DOHH2 (cell line): ENCODE data around the gene TAF4.
A peak's percentile ranks its signal among the peaks of the same experiment; 100 is the strongest.

Experiments used
- H3F3A ChIP-seq: fragments of 200-600 bp; sonication (generic), shearing (Covaris generic); 2 replicates; pipeline ENCODE4 v1.6.0; 2016; ENCODE audit warnings: antibody characterized with exemption, mild to moderate bottlenecking; ENCODE audit not compliant: control insufficient read depth, insufficient read depth
- H3K27ac ChIP-seq: fragments of 200-600 bp; sonication (generic); 2 replicates; pipeline ENCODE4 v1.5.1; 2014; ENCODE audit warnings: low read depth, mild to moderate bottlenecking, low read length, moderate library complexity
- H3K27me3 ChIP-seq: fragments of 200-600 bp; sonication (generic); 2 replicates; pipeline ENCODE4 v1.6.1; 2014; ENCODE audit warnings: mild to moderate bottlenecking, low read length, mixed read lengths; ENCODE audit not compliant: control insufficient read depth
- H3K36me3 ChIP-seq: fragments of 200-600 bp; sonication (generic); 2 replicates; pipeline ENCODE4 v1.6.1; 2014; ENCODE audit warnings: mild to moderate bottlenecking, low read length, moderate library complexity, mixed read lengths; ENCODE audit not compliant: control insufficient read depth
- H3K4me1 ChIP-seq: fragments of 200-600 bp; sonication (generic); 2 replicates; pipeline ENCODE4 v1.6.1; 2014; ENCODE audit warnings: mild to moderate bottlenecking, low read length, mixed read lengths; ENCODE audit not compliant: control insufficient read depth
- H3K4me2 ChIP-seq: fragments of 200-600 bp; sonication (generic); 2 replicates; pipeline ENCODE4 v1.6.0; 2014; ENCODE audit warnings: mild to moderate bottlenecking, low read length, moderate library complexity
- H3K4me3 ChIP-seq: fragments of 200-600 bp; sonication (generic); 2 replicates; pipeline ENCODE4 v1.5.1; 2014; ENCODE audit warnings: mild to moderate bottlenecking, low read length, mixed read lengths
- H3K79me2 ChIP-seq: fragments of 200-600 bp; sonication (generic); 2 replicates; pipeline ENCODE4 v1.6.1; 2014; ENCODE audit warnings: mild to moderate bottlenecking, low read length, mixed read lengths; ENCODE audit not compliant: control insufficient read depth
- H3K9me2 ChIP-seq: fragments of 200-600 bp; sonication (generic); replicated peaks from 2 replicates; pipeline ENCODE4 v1.6.1; 2014; ENCODE audit warnings: mild to moderate bottlenecking, low read length, mixed read lengths; ENCODE audit not compliant: control insufficient read depth
- H3K9me3 ChIP-seq: fragments of 200-600 bp; sonication (generic); 2 replicates; pipeline ENCODE4 v1.6.1; 2014; ENCODE audit warnings: antibody characterized with exemption, low read length, mixed read lengths; ENCODE audit not compliant: control insufficient read depth, insufficient read depth
- H4K20me1 ChIP-seq: fragments of 200-600 bp; sonication (generic); 2 replicates; pipeline ENCODE4 v1.6.0; 2014; ENCODE audit warnings: low read depth, mild to moderate bottlenecking, antibody characterized with exemption, low read length, moderate library complexity; ENCODE audit not compliant: control insufficient read depth, insufficient read depth
- EZH2phosphoT487 ChIP-seq: fragments of 200-600 bp; sonication (generic); IDR thresholded peaks from 2 replicates; pipeline ENCODE4 v1.6.1; 2017; ENCODE audit warnings: borderline replicate concordance, mild to moderate bottlenecking, antibody characterized with exemption, low read length, moderate library complexity, mixed read lengths
- TF ChIP-seq, protein P1 (sequence below): fragments of 200-600 bp; sonication (generic); IDR thresholded peaks from one replicate; pipeline ENCODE4 v1.5.1; 2014; ENCODE audit warnings: antibody characterized with exemption, mild to moderate bottlenecking, low read depth, low read length; ENCODE audit not compliant: poor library complexity, severe bottlenecking

TAF4 gene

DNA sequence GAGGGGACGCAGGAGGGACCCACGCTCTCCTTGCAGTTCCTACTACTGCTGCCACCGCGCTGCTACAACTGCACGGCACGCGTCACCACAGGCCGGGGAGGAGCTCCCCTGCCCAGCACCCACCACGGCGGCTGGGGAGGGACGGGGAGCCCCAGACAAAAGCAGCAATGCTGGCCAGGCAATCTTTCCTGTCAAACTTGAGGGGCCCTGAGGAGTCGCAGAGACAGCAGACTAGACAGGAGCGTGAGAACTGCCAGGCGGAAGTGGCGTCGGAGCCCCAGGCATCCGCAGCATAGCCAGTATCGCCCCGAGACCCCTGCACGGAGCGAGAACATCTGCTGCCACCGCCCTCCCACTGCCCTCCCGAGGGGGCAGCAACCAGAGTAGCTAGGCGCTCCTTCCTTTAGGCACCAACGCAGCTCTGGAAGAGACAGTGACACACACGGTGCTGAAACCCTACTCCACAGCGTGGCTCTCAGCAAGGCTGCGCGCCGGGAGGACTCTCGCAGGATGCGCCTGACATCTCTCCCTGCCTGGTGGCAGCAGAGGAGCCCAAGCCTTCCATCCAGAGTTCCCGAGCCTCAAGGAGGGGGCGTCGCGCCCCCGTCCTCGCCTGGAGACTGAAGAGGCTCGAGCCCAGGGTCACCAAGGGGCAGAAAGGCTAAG is 2.2 kb downstream of the TAF4 start:
- H3K9me3 ChIP-seq, result no peaks in the 10 kb centered on the region
- peaks cover 66% of the 10 kb centered on the region for H3K79me2 ChIP-seq
- peaks cover 6% of the 10 kb centered on the region for H3F3A ChIP-seq
- peak overlapping the region; percentile 33; the same call in 1 of the 2 replicates for H3K4me3 ChIP-seq
- peaks cover 17% of the 10 kb centered on the region for H4K20me1 ChIP-seq
- peak overlapping the region; percentile 39; the same call in 1 of the 2 replicates for H3K4me2 ChIP-seq
- H3K9me2 ChIP-seq, result no peaks in the 10 kb centered on the region
- H3K36me3 ChIP-seq, result peaks cover 31% of the 10 kb centered on the region
- no peaks in the 10 kb centered on the region for H3K27me3 ChIP-seq
- H3K4me1 ChIP-seq, result peaks cover 41% of the 10 kb centered on the region
- no peak overlapping the region for H3K27ac ChIP-seq
- TF ChIP-seq EZH2phosphoT487, result no peak
- TF ChIP-seq, protein P1, sequence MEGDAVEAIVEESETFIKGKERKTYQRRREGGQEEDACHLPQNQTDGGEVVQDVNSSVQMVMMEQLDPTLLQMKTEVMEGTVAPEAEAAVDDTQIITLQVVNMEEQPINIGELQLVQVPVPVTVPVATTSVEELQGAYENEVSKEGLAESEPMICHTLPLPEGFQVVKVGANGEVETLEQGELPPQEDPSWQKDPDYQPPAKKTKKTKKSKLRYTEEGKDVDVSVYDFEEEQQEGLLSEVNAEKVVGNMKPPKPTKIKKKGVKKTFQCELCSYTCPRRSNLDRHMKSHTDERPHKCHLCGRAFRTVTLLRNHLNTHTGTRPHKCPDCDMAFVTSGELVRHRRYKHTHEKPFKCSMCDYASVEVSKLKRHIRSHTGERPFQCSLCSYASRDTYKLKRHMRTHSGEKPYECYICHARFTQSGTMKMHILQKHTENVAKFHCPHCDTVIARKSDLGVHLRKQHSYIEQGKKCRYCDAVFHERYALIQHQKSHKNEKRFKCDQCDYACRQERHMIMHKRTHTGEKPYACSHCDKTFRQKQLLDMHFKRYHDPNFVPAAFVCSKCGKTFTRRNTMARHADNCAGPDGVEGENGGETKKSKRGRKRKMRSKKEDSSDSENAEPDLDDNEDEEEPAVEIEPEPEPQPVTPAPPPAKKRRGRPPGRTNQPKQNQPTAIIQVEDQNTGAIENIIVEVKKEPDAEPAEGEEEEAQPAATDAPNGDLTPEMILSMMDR, result no peak

DNA sequence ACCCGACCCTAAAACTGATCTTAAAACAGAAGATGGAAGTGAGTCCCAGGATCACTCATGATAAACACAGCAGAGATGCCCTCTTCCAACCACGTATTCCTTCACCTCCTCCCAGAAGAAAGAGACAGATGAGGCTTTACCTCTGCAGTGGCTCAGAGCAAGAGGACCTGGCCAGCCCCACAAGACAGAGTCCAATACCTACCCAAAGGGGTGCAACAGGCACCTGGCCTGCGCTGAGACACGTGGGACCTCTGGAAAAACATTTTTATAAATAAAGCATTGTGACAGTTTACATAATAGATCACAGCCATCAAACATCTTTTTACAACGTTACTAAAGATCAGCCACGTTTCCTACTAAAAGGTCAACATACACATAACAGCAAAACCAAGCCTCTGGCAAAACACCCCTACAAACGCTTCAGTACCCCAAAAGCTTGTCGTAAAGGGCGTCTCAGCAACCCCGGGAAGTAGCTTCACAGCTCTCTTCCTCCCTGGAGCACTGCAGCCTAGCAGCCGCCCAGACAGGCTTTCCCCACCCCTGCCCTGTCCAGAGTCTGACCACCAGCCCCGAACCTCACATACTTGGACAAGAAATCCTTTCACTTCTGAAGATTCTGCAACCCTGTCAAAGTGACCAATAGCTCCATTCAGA is 2.9 kb downstream of the TAF4 start:
- TF ChIP-seq, protein P1, result no peak
- no peak for TF ChIP-seq EZH2phosphoT487
- Histone ChIP-seq H3K36me3 (peaks cover 31% of the 10 kb centered on the region), H3K9me3 (no peaks in the 10 kb centered on the region), H3K9me2 (no peaks in the 10 kb centered on the region), H4K20me1 (peaks cover 17% of the 10 kb centered on the region), H3F3A (0 out of 2 replicates have a peak, but pooled peaks cover 3% of the 10 kb centered on the region), H3K27me3 (no peaks in the 10 kb centered on the region), H3K27ac (no peak overlapping the region), H3K79me2 (peaks cover 66% of the 10 kb centered on the region), H3K4me1 (peaks cover 34% of the 10 kb centered on the region), H3K4me2 (peak overlapping the region; percentile 39; the same call in 1 of the 2 replicates), H3K4me3 (peak overlapping the region; percentile 33; the same call in 1 of the 2 replicates)

DNA sequence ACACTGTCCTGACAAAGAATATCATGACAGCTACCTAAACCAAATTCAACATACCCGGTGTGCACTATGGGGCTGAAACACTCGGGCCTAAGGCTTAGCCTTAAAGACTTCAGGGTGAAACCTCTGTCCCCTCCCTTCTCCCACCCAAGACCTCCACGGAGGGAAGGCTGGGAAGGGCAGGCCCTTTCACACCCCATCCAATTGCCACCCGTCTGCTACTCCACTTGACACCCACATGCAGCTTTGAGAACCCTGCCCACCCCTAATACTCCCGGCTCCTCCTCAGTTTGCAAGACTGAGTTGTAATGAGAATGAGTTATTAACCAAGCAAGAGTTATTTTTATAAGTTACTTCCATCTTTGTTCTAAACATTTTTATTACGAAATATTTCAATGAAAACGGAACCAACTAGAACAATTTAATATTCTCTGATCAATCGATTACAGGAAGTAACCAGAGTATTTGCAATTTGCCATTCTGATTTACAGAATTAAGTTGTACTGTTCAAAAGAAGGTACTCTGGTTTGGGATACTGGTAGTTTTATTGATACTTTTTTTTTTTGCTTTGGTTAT is 3.7 kb downstream of the TAF4 start:
- Histone ChIP-seq H3K79me2 (peaks cover 70% of the 10 kb centered on the region), H3K4me3 (no peak overlapping the region), H3K27me3 (no peaks in the 10 kb centered on the region), H3K4me1 (peaks cover 26% of the 10 kb centered on the region), H3K9me2 (no peaks in the 10 kb centered on the region), H3K27ac (no peak overlapping the region), H3F3A (0 out of 2 replicates have a peak, but pooled peaks cover 3% of the 10 kb centered on the region), H3K9me3 (no peaks in the 10 kb centered on the region), H3K36me3 (peaks cover 31% of the 10 kb centered on the region), H4K20me1 (peaks cover 17% of the 10 kb centered on the region), H3K4me2 (0 out of 2 replicates have a peak overlapping the region, but pooled peaks have one; percentile 39)
- no peak for TF ChIP-seq EZH2phosphoT487
- TF ChIP-seq, protein P1, result no peak
